CD4-positive, alpha-beta memory T cell (primary cell): ENCODE data around the gene ADISSP. TPM values are rescaled to one million over a fixed set of nuclear protein-coding genes. Genes with fewer than 3 reads are reported as not detected.

Source experiments
- CTCF ChIA-PET: fragments of 350-600 bp; sonication (Branson Sonifier 250); formaldehyde crosslinking; loops from one replicate; lab custom pipeline; 2021; ENCODE audit warnings: inconsistent platforms; ENCODE audit not compliant: partially characterized antibody; lab: Charles Lee
- POLR2A ChIA-PET: fragments of 350-600 bp; sonication (Branson Sonifier 250); formaldehyde crosslinking; loops from one replicate; lab custom pipeline; 2021; ENCODE audit not compliant: partially characterized antibody; lab: Charles Lee
- DNase-seq, 5 donors: peaks; one replicate each; pipeline versions ENCODE4 v3.0.0 to v3.0.0-alpha.2; 2020 to 2022; ENCODE audit warnings: mixed read lengths in 1 of 5
- H3K27ac ChIP-seq: one replicate; pipeline ENCODE4 v1.7.0; 2013; ENCODE audit warnings: low read depth, low read length
- H3K27me3 ChIP-seq: 2 replicates; pipeline ENCODE4 v1.7.0; 2013; ENCODE audit warnings: mild to moderate bottlenecking, low read length, moderate library complexity; ENCODE audit not compliant: insufficient read depth
- H3K36me3 ChIP-seq: 2 replicates; pipeline ENCODE4 v1.7.0; 2013; ENCODE audit warnings: mild to moderate bottlenecking, low read length, moderate library complexity; ENCODE audit not compliant: insufficient read depth
- H3K4me1 ChIP-seq: 2 replicates; pipeline ENCODE4 v1.7.0; 2013; ENCODE audit warnings: mild to moderate bottlenecking, low read length, moderate library complexity; ENCODE audit not compliant: insufficient read depth
- H3K4me3 ChIP-seq, 2 donors: one replicate each; pipeline ENCODE4 v1.7.0; 2013; ENCODE audit warnings: low read length in 2 of 2, mild to moderate bottlenecking in 1 of 2
- H3K9me3 ChIP-seq, 2 donors: one replicate each; pipeline ENCODE4 v1.7.0; 2013; ENCODE audit warnings: low read length in 2 of 2, control low read depth in 1 of 2; ENCODE audit not compliant: control insufficient read depth in 1 of 2
- H3K27ac Mint-ChIP-seq, 7 donors: one replicate each; pipeline ENCODE4 v1.8.0; 2020 to 2021; ENCODE audit warnings: mixed read lengths in 7 of 7, mild to moderate bottlenecking in 6 of 7, inconsistent platforms in 3 of 7, moderate library complexity in 3 of 7
- H3K27me3 Mint-ChIP-seq, 2 donors: one replicate each; pipeline ENCODE4 v1.8.0; 2020 to 2021; ENCODE audit warnings: mixed read lengths in 2 of 2
- H3K36me3 Mint-ChIP-seq, 2 donors: one replicate each; pipeline ENCODE4 v1.8.0; 2020 to 2021; ENCODE audit warnings: mixed read lengths in 2 of 2, inconsistent platforms in 1 of 2, mild to moderate bottlenecking in 1 of 2
- H3K4me1 Mint-ChIP-seq, 4 donors: one replicate each; pipeline ENCODE4 v1.8.0; 2020 to 2021; ENCODE audit warnings: mixed read lengths in 4 of 4, mild to moderate bottlenecking in 1 of 4
- H3K4me3 Mint-ChIP-seq, 8 donors: one replicate each; pipeline ENCODE4 v1.8.0; 2020 to 2021; ENCODE audit warnings: mixed read lengths in 8 of 8, mild to moderate bottlenecking in 7 of 8, moderate library complexity in 6 of 8, inconsistent platforms in 3 of 8
- H3K9me3 Mint-ChIP-seq, 8 donors: one replicate each; pipeline ENCODE4 v1.8.0; 2020 to 2021; ENCODE audit warnings: mixed read lengths in 8 of 8, mild to moderate bottlenecking in 5 of 8, inconsistent platforms in 3 of 8, moderate library complexity in 1 of 8
- intact Hi-C: fragments of 100-400 bp; cut with micrococcal nuclease; formaldehyde crosslinking; loops from one replicate; pipeline ENCODE4 v1.15.1; 2023
- polyA plus RNA-seq, 2 donors: library from polyadenylated mRNA; unstranded; fragments of 300-500 nt; fragmentation: Illumina TruSeq; gene quantifications; one replicate each; pipeline ENCODE4 v1.2.3, GENCODE V29; 2021
- total RNA-seq, 2 experiments: library from RNA; stranded (reverse); gene quantifications; one replicate each; pipeline ENCODE4 v1.2.3, GENCODE V29; 2021

ADISSP gene
- total RNA-seq (10 to 100 TPM; 15.7 to 17.3 TPM), polyA plus RNA-seq (10 to 100 TPM; 16.3 to 31.5 TPM)

DNA sequence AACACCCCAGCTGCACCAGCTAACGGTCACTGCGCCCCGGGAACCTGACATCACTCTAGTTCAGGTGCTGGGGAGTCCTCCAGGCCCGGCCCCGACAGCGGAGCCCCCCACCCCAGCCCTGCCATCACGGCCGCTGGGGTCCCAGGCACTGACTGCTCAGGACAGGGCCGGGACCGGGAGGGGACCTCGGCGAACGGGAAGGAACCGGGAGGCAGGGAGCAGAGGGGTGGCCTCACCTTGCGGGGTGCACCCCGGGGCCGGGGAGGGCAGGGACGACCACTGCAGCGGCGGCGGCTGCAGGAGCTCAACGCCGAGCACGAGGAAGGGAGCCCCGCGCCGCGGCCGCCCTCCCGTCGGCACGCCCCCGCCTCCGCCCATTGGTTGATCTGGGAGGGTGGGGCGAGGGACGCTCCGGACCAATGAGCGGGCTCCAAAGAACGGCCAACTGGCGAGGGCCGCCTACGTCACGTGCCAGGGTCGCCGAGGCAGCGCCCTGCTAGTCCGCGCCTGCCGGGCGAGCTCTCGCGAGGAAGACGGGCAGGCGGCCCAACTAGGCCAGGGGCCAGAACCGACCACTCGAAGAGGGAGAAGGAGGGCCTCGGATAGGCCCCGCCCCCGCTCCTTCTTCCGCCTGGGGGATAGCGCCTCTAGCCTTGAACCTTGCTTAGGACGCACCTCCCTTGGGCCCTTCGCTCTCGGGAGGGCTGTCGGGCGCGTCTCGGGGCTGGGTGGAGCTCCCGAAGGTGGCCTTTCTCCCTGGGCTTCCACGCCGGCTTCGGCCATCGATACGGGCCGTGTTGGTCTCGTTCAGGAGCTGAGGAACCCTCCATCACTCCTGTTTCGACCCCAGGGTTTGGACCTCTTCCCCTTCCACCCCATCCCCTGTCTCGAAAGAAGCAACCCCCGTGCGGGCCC lies at the start of gene ADISSP:
Gene ADISSP (minus strand): TSS at position 327 of the 915 bp plus-strand sequence. CDS start 7,653 bp downstream, outside the sequence.
- Histone ChIP-seq H3K27me3 (no peaks in the 10 kb centered on the region), H3K27ac (peak within 1 kb of the TSS; percentile 98), H3K36me3 (no peaks in the 10 kb centered on the region), H3K9me3 (no peaks in the 10 kb centered on the region), H3K4me1 (peaks cover 25% of the 10 kb centered on the region), H3K4me3 (peak within 1 kb of the TSS; percentile 69 to 90)
- peaks cover 0 to 2% of the 10 kb centered on the region in 2 donors for H3K27me3 Mint-ChIP-seq
- ChIA-PET POLR2A (interaction anchor here (0.7 to 5.0 kb wide), 24 partner anchors 8 to 565 kb away, joined by 3 to 73 read pairs (median 6); partner anchors contain the start of genes AP5S1, CDC25B, CENPB and SPEF1), CTCF (interaction anchor here (0.8 to 4.9 kb wide), 17 partner anchors 10 to 316 kb away, joined by 3 to 64 read pairs (median 5); partner anchors contain the start of genes AP5S1, CENPB and SPEF1)
- peak; percentile 93 to 96 (median 95) for DNase-seq
- peaks cover 0 to 2% of the 10 kb centered on the region in 2 donors for H3K36me3 Mint-ChIP-seq
- peaks cover 0 to 2% (median 0%) of the 10 kb centered on the region in 8 donors for H3K9me3 Mint-ChIP-seq
- peaks cover 9 to 27% (median 17%) of the 10 kb centered on the region in 4 donors for H3K4me1 Mint-ChIP-seq
- peak within 1 kb of the TSS; percentile 86 to 94 (median 90) for H3K4me3 Mint-ChIP-seq
- intact Hi-C loops = loop anchor here (1.0 to 5.0 kb wide), 8 partner anchors 14 to 250 kb away; partner anchors contain the start of genes AP5S1, CDC25B, PANK2 and RNF24
- peak within 1 kb of the TSS; percentile 96 to 99 (median 98) for H3K27ac Mint-ChIP-seq

DNA sequence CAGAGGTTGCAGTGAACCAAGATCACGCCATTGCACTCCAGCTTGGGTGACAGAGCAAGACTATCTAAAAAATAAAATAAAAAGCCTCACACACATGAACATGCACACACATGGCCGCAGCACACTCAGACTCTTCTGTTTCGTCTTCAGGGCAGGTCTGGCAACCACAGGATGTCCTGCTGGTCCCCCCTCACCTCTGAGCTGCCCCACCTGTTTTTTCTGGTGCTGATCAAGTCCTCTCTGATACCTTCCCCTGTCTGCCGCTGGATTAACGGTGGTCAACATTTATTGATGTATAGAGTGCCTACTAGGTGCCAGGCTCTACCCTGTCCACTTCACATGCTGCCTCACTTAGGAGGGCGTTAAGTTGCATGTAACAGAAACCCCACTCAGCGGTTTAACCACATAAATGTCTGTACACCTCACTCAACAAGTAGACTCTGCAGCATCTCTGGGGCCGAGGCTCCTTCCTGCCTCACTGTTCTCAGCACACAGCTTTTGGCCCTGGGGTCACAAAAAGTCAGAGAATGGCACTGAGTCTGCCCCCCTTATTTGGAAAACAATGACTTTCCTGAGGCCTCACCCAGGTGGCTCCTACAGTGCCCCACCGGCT lies 48.3 kb upstream of the ADISSP start:
- H3K9me3 ChIP-seq = no peaks in the 10 kb centered on the region
- ChIA-PET POLR2A (interaction anchor here (0.6 to 7.0 kb wide), 3 partner anchors 28 to 48 kb away, joined by 3 to 97 read pairs (median 3); partner anchors contain the start of genes ADISSP and CENPB), CTCF (interaction anchor here (0.7 to 1.3 kb wide), 7 partner anchors 16 to 65 kb away, joined by 3 to 6 read pairs (median 4); partner anchors contain the start of genes ADISSP and CDC25B)
- H3K27me3 Mint-ChIP-seq = no peaks in the 10 kb centered on the region
- no peaks in the 10 kb centered on the region for H3K9me3 Mint-ChIP-seq
- intact Hi-C loops = no loop called here
- DNase-seq = peak in 4 of 5 donors; percentile 42 to 57 (median 48)
- H3K4me3 ChIP-seq = no peak overlapping the region
- peaks cover 0 to 4% of the 10 kb centered on the region in 2 donors for H3K36me3 Mint-ChIP-seq
- H3K27ac Mint-ChIP-seq = peak overlapping the region; percentile 90 to 97 (median 97)
- H3K27ac ChIP-seq = peak overlapping the region; percentile 23
- H3K27me3 ChIP-seq = no peaks in the 10 kb centered on the region
- peaks cover 82% of the 10 kb centered on the region for H3K4me1 ChIP-seq
- peaks cover 51 to 93% (median 72%) of the 10 kb centered on the region in 4 donors for H3K4me1 Mint-ChIP-seq
- peak overlapping the region in 7 of 8 donors; percentile 72 to 93 (median 83) for H3K4me3 Mint-ChIP-seq
- no peaks in the 10 kb centered on the region for H3K36me3 ChIP-seq

DNA sequence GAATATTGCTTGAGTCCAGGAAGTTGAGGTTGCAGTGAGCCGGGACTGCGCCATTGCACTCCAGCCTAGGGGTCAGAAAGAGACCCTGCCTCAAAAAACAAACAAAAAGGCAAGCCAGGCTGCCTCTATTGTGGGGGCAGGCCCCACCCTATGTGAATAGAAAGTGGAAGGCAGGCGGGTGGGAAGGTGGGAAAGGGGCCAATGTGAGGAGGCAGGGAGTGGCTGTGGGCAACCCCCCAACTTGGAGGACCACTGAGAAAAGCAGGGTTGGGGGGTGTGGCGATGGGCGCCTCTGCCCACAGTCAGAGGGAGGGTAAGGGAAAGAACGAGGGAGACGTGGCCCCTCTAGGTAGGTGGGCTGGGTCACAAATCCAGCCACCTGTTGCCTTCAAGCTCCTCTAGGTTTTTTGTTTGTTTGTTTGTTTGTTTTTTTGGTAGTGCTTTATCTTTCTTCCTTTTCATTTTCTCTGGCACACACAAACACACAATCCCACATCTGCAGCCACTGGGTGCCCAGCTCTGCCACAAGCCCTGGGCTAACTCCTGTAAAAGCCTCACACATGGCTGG lies 47.5 kb upstream of the ADISSP start:
- Mint-ChIP-seq H3K4me3 (peak overlapping the region in 5 of 8 donors; percentile 22 to 88 (median 81)), H3K36me3 (no peaks in the 10 kb centered on the region), H3K27ac (peak overlapping the region in 6 of 7 donors; percentile 88 to 97 (median 97)), H3K9me3 (no peaks in the 10 kb centered on the region), H3K27me3 (no peaks in the 10 kb centered on the region), H3K4me1 (peaks cover 55 to 94% (median 77%) of the 10 kb centered on the region in 4 donors)
- Histone ChIP-seq H3K36me3 (no peaks in the 10 kb centered on the region), H3K27me3 (no peaks in the 10 kb centered on the region), H3K4me1 (peaks cover 89% of the 10 kb centered on the region), H3K9me3 (no peaks in the 10 kb centered on the region), H3K27ac (peak overlapping the region; percentile 23), H3K4me3 (no peak overlapping the region)
- ChIA-PET CTCF (interaction anchor here (1.0 to 1.3 kb wide), 3 partner anchors 15 to 47 kb away, joined by 3 to 6 read pairs (median 5); partner anchors contain the start of genes ADISSP and CDC25B), POLR2A (interaction anchor here (0.6 to 7.0 kb wide), 3 partner anchors 10 to 47 kb away, joined by 3 to 97 read pairs (median 10); partner anchors contain the start of genes ADISSP and CENPB)
- intact Hi-C loops = loop anchor here (5.0 kb wide), 1 partner anchor 768 kb away; the partner anchor contains the start of gene MRPS26
- peak in 1 of 5 donors; percentile 47 for DNase-seq

DNA sequence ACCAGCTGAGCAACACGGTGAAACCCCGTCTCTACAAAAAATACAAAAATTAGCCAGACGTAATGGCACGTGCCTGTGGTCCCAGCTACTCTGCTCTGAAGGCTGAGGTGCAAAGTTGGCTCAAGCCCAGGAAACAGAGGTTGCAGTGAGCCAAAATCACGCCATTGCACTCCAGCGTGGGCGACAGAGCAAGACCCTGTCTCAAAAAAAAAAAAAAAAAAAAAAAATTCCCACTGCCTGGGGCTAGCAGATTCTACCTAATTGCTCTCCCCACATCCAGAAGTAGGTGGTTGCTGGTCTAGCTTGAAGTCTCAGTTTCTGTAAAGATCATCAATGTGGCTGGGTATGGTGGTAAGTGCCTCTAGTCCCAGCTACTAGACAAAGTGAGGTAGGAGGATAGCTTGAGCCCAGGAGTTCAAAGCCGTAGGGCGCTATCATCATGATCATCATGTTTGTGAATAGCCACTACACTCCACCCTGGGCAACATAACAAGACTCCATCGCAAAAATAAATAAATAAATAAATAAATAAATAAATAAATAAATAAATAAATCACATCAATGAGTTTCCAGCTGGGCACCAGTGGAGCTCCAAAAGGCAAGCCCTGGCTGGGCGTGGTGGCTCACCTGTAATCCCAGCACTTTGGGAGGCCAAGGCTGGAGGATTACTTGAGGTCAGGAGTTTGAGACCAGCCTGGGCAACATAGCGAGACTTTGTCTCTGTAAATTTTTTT lies 46.5 kb upstream of the ADISSP start:
- H3K4me3 ChIP-seq = no peak overlapping the region
- POLR2A ChIA-PET = interaction anchor here (0.9 to 7.0 kb wide), 6 partner anchors 9 to 177 kb away, joined by 3 to 97 read pairs (median 6); partner anchors contain the start of genes ADISSP and CENPB
- H3K4me3 Mint-ChIP-seq = peak overlapping the region in 7 of 8 donors; percentile 47 to 94 (median 70)
- no peaks in the 10 kb centered on the region for H3K9me3 Mint-ChIP-seq
- H3K4me1 Mint-ChIP-seq = peaks cover 53 to 86% (median 70%) of the 10 kb centered on the region in 4 donors
- no peaks in the 10 kb centered on the region for H3K27me3 ChIP-seq
- intact Hi-C loops = loop anchor here (5.0 kb wide), 1 partner anchor 767 kb away; the partner anchor contains the start of gene MRPS26
- peak overlapping the region; percentile 89 for H3K27ac ChIP-seq
- peak overlapping the region; percentile 94 to 100 (median 98) for H3K27ac Mint-ChIP-seq
- no peaks in the 10 kb centered on the region for H3K27me3 Mint-ChIP-seq
- no peaks in the 10 kb centered on the region for H3K9me3 ChIP-seq
- H3K36me3 Mint-ChIP-seq = no peaks in the 10 kb centered on the region
- CTCF ChIA-PET = interaction anchor here (1.2 to 5.3 kb wide), 3 partner anchors 14 to 45 kb away, joined by 4 to 36 read pairs (median 4); partner anchors contain the start of gene CDC25B
- DNase-seq = peak in 4 of 5 donors; percentile 38 to 68 (median 48)
- H3K4me1 ChIP-seq = peaks cover 85% of the 10 kb centered on the region
- H3K36me3 ChIP-seq = no peaks in the 10 kb centered on the region

DNA sequence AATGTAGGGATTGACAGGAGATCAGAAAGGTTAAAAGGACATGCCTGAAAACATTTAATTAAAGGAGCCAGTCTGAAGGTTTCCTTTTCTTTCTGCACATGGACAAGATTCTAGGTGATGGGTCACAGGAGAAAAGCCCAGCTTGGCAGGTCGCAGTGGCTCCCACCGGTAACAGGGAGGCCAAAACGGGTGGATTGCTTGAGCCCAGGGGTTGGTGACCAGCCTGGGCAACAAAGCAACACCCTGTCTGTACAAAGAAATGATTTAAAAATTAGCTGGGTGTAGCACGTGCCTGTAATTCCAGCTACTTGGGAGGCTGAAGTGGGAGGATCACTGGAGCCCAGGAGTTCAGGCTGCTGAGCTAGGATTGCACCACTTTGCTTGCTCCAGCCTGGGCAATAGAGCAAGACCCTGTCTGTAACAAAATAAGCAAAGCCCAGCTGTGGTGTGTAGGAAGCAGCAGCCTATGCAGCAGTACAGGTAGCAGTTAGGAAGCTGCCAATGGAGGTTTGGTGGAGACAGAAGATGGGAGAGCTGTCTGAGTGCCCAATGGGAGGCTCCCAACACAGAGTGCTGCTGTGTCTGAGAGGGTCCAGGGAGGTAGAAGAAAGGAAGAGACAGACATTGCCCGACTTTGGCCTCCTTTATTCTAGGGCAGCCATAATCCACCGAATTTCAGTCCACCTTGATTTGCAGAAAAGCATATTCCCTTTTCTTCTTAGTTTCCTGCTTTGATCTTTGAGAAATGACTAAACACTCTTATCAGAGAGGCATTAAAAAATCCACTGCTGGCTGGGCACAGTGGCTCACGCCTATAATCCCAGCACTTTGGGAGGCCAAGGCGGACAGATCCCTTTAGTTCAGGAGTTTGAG lies 45.7 kb upstream of the ADISSP start:
- no peaks in the 10 kb centered on the region for H3K27me3 ChIP-seq
- H3K27me3 Mint-ChIP-seq = no peaks in the 10 kb centered on the region
- intact Hi-C loops = loop anchor here (5.0 kb wide), 1 partner anchor 766 kb away; the partner anchor contains the start of gene MRPS26
- H3K4me3 Mint-ChIP-seq = peak overlapping the region in 7 of 8 donors; percentile 47 to 94 (median 70)
- H3K27ac ChIP-seq = peak overlapping the region; percentile 89
- no peaks in the 10 kb centered on the region for H3K9me3 ChIP-seq
- no peak overlapping the region for H3K4me3 ChIP-seq
- H3K4me1 ChIP-seq = peaks cover 85% of the 10 kb centered on the region
- CTCF ChIA-PET = interaction anchor here (1.1 to 5.3 kb wide), 5 partner anchors 12 to 44 kb away, joined by 4 to 36 read pairs (median 4); partner anchors contain the start of gene CDC25B
- H3K9me3 Mint-ChIP-seq = no peaks in the 10 kb centered on the region
- H3K27ac Mint-ChIP-seq = peak overlapping the region; percentile 94 to 100 (median 98)
- H3K36me3 ChIP-seq = no peaks in the 10 kb centered on the region
- POLR2A ChIA-PET = interaction anchor here (0.5 to 7.0 kb wide), 7 partner anchors 8 to 47 kb away, joined by 4 to 97 read pairs (median 5); partner anchors contain the start of genes ADISSP and CENPB
- peaks cover 49 to 83% (median 66%) of the 10 kb centered on the region in 4 donors for H3K4me1 Mint-ChIP-seq
- no peak for DNase-seq
- no peaks in the 10 kb centered on the region for H3K36me3 Mint-ChIP-seq
